HT1080 (cell line): Measurements from ENCODE around the gene SMCHD1. TPM values are rescaled to one million over a fixed set of nuclear protein-coding genes. Genes with fewer than 3 reads are reported as not detected.
"Not testable (repeated sequence)": the region's sequence is repeated elsewhere in the genome, so short reads cannot be mapped to it uniquely, and the experiment has no call there.

Experiments used
- DNase-seq: peaks from one replicate; pipeline ENCODE4 v3.0.0-alpha.2; 2015; ENCODE audit warnings: low read depth
- total RNA-seq: library from RNA; depleted of rRNA; stranded (reverse); fragments of >200 nt; shearing (Covaris generic); gene quantifications from 2 replicates; pipeline ENCODE4 v1.2.3, GENCODE V29; 2014

Gene SMCHD1
- total RNA-seq, 1 experiment from 2014 or later: 41.8 TPM

DNA sequence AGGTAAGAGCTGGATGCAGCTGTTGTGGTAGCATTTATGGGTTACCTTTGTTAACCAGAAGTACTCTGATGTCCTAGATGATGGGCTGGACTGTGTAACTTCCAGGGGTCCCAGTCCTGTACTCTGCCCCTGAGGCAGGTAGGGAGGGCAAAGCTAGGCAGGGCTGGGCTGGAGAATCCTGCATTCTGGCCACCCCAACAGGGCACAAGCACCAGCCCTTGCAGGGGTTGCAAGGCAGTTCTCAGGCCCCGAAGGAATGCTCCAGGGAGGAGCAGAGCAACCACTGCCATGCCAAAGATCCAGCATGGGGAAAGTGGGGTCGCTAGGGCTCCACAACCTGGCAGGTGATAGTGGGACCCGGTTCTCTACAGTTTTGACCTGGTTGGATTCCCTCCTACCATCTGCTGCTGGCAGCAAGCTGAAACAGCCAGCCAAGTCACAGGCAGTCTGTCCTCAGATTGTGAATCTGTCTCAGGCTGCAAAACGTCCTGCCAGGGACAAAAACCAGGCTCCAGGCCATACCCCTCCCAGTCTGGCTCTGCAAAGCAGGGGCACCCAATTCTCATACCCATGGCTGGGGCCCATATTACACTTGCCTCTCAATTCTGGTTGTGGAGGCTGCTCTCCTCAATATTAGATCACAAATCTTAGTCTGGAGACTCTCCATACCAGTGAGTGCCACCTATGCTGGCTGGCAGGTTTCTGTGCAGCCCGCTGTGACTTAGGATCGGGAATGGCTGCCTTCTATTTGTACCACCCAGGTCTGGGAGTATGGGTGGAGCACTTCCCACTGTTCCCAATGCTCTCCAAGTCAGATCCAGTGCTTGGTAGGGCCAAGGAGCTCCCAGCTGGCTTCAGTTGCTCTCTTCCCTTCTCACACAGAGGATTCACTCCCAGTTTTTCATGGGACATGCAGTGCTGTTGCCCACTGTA is 61.1 kb downstream of the SMCHD1 start:
- no peak for DNase-seq

DNA sequence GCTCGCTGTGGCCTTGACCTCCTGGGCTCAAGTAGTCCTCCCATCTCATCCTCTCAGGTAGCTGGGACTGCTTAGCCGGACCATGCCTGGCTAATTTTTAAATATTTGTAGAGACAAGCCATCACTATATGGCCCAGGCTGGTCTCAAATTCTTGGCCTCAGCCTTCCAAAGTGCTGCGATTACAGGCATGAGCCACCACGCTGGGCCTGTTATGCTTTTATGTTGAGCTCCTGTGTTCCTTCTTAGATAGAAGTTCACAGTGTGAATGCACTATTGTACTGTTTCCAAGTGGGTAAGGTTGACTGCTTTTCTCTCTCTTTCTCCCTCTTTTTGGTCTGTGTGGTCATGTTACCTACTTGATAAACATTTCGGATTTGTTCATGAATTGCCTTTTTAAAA is 61.9 kb downstream of the SMCHD1 start:
- DNase-seq: no peak

DNA sequence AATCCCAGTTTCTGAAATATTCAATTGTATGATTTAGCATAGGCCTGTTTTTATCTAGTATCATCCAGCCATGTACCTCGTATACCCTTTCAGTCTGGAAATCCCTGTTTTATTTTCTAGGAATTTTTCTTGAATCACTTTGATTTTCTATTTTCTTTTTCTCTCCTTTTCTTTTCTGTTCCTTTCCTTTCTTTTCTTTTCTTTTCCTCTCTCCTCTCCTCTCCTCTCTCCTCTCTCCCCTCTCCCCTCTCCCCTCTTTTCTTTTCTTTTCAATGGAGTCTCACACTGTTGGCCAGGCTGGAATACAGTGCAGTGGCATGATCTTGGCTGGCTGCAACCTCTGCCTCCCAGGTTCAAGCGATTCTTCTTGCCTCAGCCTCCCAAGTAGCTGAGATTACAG is 63.5 kb downstream of the SMCHD1 start:
- no peak for DNase-seq

DNA sequence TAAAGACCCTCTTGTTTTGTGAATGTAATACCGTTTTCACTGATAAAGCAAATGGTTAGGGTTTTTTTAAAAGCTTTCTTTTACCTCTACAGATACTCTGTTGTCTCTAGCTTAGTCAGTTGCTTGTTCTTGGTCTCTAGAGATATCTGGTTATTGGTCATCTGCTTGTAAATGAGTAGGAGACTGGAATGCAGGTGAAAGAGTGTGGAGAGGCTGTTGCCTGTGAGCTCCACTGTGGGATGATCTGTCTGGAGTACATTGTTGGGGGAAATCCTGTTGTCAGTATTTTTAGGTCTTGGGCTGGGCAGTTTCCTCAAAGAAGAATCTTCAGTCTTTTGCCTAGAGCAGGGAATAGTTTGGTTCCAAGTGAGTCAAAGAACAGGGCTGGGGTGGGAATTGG is 67.7 kb downstream of the SMCHD1 start:
- DNase-seq: no peak

DNA sequence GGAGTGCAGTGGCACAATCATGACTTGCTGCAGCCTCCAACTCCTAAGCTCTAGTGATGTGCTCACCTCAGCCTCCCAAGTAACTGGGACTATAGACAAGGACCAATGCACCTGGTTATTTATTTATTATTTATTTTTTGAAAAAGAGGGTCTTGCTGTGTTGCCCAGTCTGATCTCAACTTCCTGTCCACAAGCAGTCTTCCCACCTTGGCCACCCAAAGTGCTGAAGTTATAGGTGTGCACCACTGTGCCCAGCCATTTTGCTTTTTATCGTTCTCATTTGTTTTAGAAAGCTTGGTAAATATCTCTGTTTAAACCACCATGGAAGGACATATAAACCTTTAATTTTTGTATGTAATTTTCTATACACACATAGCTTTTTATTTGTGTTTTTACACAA is 74.2 kb downstream of the SMCHD1 start:
- no peak for DNase-seq

DNA sequence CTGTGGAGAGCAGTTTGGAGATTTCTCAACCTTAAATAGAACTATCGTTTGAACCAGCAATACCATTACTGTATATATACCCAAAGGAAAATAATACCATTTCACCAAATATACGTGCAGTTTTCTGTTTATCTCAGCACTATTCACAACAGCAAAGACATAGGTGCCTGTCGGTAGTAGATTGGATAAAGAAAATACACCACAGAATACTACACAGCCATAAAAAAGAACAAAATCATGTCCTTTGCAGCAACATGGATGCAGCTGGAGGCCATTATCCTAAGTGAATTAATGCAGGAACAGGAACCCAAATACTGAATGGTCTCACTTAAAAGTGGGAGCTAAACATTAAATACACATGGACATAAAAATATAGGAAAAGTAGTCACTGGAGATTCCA is 81.3 kb downstream of the SMCHD1 start:
- DNase-seq: no peak

DNA sequence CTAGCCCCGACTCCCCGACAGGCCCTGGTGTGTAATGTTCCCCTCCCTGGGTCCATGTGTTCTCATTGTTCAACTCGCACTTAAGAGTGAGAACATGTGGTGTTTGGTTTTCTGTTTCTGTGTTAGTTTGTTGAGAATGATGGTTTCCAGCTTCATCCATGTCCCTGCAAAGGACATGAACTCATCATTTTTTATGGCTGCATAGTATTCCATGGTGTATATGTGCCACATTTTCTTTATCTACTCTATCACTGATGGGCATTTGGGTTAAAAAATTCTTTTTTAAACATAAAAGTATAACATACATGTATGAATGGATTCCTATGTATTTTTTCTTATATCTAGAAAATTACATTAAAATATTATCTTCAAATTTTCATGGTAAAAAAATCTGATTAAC is 84.6 kb downstream of the SMCHD1 start:
- not testable (repeated sequence) for DNase-seq

DNA sequence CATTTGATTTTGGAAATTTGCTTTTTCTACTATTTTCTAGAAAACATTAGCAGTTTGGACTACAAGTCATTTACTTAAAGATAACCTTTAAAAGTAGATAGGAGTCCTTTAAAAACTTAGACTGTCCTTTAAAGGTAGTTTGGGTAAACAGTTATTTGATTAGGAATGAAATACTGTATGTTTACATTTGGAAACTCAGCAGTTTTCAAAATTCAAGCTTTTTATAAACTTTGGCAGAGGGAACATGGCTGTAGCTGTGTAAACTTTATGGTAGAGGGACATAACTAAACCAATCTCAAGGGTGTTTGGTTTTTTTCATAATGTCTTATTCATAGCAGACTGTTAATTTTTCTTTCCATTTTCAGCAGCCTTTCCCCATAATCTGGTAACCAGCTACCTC is 90.7 kb downstream of the SMCHD1 start:
- DNase-seq: no peak

DNA sequence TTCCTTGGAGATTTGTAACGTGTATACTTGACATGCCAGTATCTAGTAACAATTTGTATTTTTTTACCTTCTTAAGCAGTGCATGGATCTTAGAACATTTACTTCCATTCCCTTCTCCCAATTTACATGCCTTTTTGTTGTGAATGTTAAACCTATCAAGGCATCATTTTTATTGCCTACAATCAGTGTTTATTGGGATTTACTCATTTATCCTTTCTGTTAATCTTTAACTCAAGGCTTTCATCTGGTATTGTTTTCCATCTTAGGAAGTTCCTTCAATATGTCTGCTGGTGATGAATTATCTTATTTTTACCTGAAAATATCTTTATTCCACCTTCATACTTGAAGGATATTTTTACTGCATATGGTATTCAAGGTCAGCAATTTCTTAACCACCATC is 102.8 kb downstream of the SMCHD1 start:
- DNase-seq: no peak

DNA sequence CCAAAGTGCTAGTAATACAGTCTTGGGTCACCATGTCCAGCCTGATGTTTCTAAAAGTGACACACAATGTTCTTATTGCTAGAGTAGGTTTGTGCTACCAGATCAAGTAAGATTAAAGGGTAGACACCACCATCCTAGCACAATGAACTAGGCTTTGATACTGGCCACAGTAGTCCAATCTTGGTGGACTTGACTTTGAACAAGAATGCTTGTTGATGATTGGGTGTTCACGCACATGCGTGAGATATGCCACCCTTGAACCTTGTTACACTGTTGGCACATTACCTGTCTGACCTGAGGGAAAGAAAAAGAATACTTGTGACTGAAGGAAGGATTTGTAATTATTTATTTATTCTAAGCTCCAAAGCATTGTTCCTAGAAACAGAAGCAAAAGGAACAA is 119.1 kb downstream of the SMCHD1 start:
- no peak for DNase-seq

DNA sequence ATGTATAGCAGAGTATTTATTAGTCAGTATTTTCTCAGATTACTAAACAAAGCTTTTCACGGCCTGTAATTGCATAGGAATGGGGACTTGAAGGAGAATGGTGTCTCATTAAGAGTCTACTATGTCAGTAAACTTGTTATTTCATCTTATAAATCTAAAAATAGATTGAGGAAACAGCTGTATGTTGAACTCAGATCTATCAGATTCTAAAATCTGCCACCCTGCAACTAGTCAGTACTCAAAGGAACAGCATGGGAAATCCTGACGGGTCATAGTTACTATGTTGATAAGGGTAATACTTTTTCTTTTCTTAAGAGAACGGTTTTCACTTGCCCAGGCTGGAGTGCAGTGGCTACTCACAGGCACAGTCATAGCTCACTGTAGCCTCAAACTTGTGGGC is 121.1 kb downstream of the SMCHD1 start:
- no peak for DNase-seq

DNA sequence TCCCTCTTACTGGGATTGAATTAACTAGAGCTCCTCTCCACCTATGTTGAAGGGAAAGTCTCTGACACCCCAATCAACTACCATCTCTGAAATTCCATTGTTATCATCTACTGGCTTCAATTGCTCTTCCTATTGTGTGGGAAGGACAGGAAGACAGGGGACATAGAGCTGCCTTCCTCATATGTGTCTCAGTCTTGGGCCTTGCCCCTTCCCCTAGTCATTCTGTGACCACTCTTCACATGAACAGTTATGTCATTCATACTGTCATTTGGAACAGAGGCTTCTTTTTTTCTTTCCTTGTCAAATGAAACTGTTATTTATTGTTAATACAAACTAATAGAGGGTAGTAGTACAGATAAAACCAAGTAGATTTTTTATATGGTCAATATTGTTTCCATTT is 121.7 kb downstream of the SMCHD1 start:
- DNase-seq: no peak

DNA sequence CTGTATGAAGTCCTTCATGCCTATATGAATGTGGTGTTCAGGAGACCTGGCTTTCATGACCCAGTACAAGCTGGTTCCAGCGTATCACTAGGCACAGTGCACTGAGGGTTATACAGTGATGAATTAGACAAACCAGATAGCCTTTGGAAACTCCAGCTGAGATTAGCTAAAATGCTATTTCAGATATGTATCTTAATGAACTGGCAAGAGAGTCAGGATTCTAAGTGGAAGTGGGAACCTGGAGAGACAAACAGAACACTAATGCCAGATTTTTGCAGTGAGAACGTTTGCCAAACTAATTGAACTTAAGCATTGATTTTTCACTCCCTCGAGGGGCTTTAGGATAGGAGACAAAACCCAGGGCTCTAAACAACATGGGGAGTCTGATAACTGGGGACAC is 125.2 kb downstream of the SMCHD1 start:
- no peak for DNase-seq

DNA sequence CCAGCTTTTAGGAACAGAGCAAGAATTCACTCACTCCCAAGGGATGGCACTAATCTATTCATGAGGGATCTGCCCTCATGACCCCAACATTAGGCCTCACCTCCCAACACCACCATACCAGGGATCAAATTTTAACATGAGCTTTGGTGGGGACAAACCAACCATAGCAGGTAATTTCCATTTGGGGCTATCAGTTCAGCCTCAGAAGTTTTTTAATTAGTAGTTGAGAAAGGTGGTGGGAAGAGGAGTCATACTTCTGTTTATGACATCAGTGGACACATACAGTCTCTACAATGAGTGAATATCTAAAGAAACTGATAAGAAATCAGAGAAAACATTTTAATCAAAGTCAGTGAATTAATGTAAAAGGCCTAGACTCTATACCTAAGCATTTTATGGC is 131.7 kb downstream of the SMCHD1 start:
- DNase-seq: no peak

DNA sequence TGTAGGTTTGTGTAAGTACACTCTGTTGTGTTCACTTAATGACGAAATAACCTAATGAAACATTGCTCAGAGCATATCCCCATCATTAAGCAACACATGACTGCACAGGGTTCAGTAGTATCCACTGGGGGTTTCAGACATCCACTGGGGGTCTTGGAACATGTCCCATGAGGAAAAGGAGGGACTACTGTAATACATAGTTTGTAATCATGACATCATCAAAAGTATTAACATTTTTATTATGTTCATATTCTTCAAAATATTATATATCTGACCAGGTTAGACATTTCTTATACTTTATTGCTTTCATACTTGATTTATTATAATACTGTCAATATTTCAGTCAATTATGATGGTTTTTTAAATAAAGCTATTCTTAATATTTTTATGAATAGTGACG is 136.9 kb downstream of the SMCHD1 start:
- DNase-seq: no peak

DNA sequence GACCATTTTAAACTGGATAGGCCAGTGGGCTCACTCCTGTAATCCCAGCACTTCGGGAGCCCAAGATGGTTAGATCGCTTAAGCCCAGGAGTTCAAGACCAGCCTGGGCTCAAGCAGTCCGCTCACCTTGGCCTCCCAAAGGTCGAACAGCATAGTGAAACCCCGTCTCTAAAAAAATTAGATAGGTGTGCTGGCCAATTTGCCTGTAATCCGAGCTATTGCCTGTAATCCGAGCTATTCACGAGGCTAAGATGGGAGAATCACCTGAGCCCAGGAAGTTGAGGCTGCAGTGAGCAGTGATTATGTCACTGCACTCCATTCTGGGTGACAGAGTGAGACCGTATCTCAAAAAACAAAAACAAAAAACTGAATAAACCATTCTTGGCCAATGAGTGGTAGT is 138.6 kb downstream of the SMCHD1 start:
- DNase-seq: no peak

DNA sequence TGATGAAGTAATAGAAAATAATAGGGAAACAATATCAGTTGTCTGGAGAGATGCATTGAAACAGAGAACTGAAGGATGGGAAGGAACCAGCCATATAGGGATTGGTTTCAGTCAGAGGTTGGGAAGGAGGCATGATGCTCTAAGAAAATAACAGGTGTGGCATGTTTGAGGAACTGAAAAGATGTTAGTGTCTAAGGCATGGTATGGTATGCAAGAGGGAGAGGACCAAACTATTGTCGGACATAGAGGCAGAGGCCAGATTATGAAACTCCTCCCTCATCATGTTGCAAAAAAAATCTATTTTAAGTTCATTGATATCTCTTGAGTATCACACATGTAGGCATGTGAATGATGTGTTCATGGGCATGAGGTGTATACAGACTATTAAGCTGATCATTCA is 142.4 kb downstream of the SMCHD1 start:
- DNase-seq: no peak

DNA sequence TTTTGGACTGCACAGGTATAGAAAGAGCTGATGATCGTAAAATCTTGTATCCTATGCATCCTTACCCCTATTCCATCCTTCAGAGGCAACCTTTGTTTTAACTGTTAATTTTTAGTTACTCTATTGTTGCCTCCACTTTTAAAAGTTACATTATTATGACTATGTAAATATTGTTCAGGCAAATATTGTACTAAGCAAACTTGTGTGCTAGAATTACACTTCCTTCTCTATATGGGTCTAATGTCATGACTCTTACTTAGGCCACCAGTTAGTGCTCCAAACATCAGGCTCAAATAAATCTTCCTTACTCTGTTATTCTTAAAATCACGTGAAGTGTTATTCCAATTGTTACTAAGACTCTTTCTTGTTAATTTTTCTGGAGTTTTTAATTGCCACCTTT is 143.8 kb downstream of the SMCHD1 start:
- no peak for DNase-seq

DNA sequence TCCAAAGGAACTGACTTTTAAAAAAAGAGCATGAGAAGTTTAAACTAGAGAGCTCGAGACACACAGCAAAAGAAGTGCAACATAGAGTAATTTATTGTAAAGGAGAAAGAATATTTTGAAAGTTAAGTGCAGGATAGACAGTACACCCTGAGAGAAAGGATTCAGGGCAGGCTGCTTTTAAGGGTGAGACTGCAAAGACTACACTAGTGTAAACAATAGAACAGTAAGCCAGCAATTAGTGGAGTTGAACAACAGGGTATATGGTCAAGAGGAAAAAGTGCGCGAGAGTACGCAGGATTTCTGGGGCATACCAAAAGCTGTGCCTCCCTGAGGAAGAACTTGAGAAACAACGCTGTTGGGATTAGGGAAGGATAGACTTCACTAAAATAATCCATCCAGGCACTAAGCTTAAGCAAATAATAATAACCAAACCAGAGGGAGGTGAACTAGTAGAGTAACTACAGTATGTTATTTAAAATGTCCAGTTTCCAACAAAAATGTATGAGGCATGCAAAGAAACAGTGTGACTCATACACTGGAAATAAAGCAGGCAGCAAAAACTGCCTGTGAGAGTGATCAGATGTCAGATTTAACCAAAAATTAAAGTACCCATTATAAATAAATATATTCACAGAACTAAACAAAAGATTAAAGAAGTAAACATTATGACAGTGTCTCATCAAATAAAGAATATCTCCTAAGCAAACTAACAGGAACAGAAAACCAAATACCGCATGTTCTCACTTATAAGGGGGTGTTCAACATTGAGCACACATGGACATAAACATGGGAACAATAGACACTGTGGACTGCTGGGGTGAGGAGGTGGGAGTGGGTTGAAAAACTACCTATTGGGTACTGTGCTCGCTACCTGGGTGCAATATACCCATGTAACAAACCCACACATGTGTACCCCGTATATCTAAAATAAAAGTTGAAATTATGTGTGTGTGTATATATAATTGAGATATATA is 150.7 kb downstream of the SMCHD1 start:
- DNase-seq: peak; percentile 3

DNA sequence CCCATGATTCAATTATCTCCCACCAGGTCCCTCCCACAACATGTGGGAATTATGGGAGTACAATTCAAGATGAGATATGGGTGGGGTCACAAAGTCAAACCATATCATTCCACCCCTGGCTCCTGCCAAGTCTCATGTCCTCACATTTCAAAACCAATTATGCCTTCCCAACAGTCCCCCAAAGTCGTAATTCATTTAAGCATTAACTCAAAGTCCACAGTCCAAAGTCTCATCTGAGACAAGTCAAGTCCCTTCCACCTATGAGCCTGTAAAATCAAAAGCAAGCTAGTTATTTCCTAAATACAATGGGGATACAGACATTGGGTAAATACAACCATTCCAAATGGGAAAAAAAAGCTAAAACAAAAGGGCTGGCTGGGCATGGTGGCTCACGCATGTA is 153.1 kb downstream of the SMCHD1 start:
- DNase-seq: not testable (repeated sequence)

DNA sequence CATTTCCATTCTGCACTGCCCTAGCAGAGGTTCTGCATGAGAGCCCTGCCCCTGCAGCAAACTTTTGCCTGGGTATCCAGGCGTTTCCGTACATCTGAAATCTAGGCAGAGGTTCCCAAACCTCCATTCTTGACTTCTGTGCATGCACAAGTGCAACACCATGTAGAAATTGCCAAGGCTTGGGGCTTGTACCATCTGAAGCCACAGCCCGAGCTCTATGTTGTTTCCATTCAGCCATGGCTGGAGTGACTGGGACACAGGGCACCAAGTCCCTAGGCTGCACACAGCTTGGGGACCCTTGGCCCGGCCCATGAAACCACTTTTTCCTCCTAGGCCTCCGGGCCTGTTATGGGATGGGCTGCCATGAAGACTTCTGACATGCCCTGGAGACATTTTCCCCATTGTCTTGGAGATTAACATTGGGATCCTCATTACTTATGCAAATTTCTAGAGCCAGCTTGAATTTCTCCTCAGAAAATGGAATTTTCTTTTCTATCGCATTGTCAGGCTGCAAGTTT is 154.2 kb downstream of the SMCHD1 start:
- not testable (repeated sequence) for DNase-seq

DNA sequence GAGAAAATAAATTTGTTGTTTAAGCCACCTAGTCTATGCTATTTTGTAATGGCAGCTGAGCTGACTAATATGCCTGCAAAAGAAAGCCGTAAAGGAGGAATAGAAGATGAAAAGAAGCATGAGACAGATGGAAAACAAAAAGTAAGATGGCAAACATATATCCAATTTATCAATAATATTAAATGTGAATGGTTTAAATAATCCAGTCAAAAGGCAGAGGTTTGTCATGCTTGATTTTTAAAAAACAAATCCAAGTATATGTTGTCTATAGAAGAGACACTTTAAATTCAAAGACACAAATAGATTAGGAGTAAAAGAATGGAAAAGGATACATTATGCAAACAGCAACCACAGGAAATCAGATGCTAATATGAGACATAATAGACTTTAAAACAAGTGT is 155.9 kb downstream of the SMCHD1 start:
- DNase-seq: no peak
